Gastrocnemius medialis (tissue), 4 donors: Measurements from ENCODE around the gene NAPB.

Source experiments
- POLR2A ChIP-seq, 2 donors: fragments of 450-650 bp; IDR thresholded peaks; one replicate each; pipeline ENCODE4 v1.6.1; 2017; ENCODE audit warnings: antibody characterized with exemption in 2 of 2, mild to moderate bottlenecking in 2 of 2, moderate library complexity in 2 of 2
- TF ChIP-seq, protein P1 (sequence below), 5 experiments: fragments of 450-650 bp in 3 of 5; fragments of 200-600 bp in 2 of 5; sonication (generic) in 2 of 5; IDR thresholded peaks in 4 of 5; conservative IDR thresholded peaks in 1 of 5; 1 replicate in 4 of 5; 2 replicates in 1 of 5; pipeline ENCODE4 v1.5.1; 2016 to 2019; ENCODE audit warnings: antibody characterized with exemption in 5 of 5, mild to moderate bottlenecking in 3 of 5, moderate library complexity in 3 of 5

DNA sequence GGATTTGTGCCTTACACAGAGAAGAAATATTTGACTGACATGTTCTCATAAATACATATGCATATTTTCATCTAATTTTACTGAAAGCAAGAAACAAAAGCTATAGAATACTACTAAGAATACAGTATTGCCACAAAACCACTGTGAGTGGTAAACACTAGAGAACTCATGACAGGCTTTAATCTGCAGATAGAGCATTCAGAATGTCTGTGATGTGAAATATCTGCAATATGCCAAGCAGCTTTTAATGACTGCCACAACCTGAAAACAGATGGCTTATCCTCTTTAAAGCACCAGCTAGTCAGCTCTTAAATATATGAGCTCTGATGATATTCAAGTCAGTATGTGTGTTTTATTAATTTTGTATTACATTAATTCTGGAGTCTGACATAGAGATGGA, 3.4 kb downstream of the NAPB start:
- TF ChIP-seq, protein P1, sequence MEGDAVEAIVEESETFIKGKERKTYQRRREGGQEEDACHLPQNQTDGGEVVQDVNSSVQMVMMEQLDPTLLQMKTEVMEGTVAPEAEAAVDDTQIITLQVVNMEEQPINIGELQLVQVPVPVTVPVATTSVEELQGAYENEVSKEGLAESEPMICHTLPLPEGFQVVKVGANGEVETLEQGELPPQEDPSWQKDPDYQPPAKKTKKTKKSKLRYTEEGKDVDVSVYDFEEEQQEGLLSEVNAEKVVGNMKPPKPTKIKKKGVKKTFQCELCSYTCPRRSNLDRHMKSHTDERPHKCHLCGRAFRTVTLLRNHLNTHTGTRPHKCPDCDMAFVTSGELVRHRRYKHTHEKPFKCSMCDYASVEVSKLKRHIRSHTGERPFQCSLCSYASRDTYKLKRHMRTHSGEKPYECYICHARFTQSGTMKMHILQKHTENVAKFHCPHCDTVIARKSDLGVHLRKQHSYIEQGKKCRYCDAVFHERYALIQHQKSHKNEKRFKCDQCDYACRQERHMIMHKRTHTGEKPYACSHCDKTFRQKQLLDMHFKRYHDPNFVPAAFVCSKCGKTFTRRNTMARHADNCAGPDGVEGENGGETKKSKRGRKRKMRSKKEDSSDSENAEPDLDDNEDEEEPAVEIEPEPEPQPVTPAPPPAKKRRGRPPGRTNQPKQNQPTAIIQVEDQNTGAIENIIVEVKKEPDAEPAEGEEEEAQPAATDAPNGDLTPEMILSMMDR (IDR thresholded peaks at IDR 0.05 in 4 of 5, conservative IDR thresholded peaks at IDR 0.05 in 1 of 5) = no peak
- TF ChIP-seq POLR2A (IDR thresholded peaks at IDR 0.05) = no peak
